HepG2 (cell line): ENCODE data around the gene ZDHHC16. TPM values are rescaled to one million over a fixed set of nuclear protein-coding genes. Genes with fewer than 3 reads are reported as not detected.

ENCODE experiments used
- AKAP8 ChIP-seq: sonication (generic); formaldehyde crosslinking; IDR thresholded peaks from 2 replicates; pipeline ENCODE4 v1.5.1; 2020; ENCODE audit warnings: mild to moderate bottlenecking, missing genetic modification reagents
- HNRNPL ChIP-seq: fragments of 200-400 bp; formaldehyde crosslinking; IDR thresholded peaks from 2 replicates; pipeline ENCODE4 v1.6.1; 2017; ENCODE audit warnings: mild to moderate bottlenecking, low read depth, low read length
- NFYB ChIP-seq: sonication (generic); formaldehyde crosslinking; IDR thresholded peaks from 2 replicates; pipeline ENCODE4 v1.4.0; 2020; ENCODE audit warnings: missing genetic modification reagents
- POLR2AphosphoS2 ChIP-seq: IDR thresholded peaks from 2 replicates; pipeline ENCODE4 v1.6.1; 2011; ENCODE audit warnings: low read depth, low read length, improper control_type of control experiment
- RFX5 ChIP-seq: IDR thresholded peaks from 2 replicates; pipeline ENCODE4 v1.6.1; 2011; ENCODE audit warnings: low read depth, low read length, improper control_type of control experiment
- SOX13 ChIP-seq, 3 experiments: fragments of 450-650 bp in 1 of 3; sonication (generic) in 1 of 3; formaldehyde crosslinking in 1 of 3; IDR thresholded peaks in 2 of 3; conservative IDR thresholded peaks in 1 of 3; 2 replicates each; pipeline versions ENCODE4 v1.5.0 to v1.6.1; 2016 to 2020; ENCODE audit warnings: antibody characterized with exemption in 1 of 3, mild to moderate bottlenecking in 1 of 3, missing compliant biosample characterization in 1 of 3, missing genetic modification reagents in 1 of 3, moderate library complexity in 1 of 3
- SP4 ChIP-seq: sonication (generic); formaldehyde crosslinking; IDR thresholded peaks from 2 replicates; pipeline ENCODE4 v1.8.1; 2023; ENCODE audit warnings: mild to moderate bottlenecking, missing genetic modification reagents
- ZBTB7B ChIP-seq: sonication (generic); formaldehyde crosslinking; IDR thresholded peaks from 2 replicates; pipeline ENCODE4 v1.4.0; 2020; ENCODE audit warnings: missing genetic modification reagents
- ZFP62 ChIP-seq: sonication (generic); formaldehyde crosslinking; IDR thresholded peaks from 2 replicates; pipeline ENCODE4 v1.4.0; 2020; ENCODE audit warnings: missing genetic modification reagents
- ZIK1 ChIP-seq: sonication (generic); formaldehyde crosslinking; IDR thresholded peaks from 2 replicates; pipeline ENCODE4 v1.5.0; 2020; ENCODE audit warnings: mild to moderate bottlenecking, low read depth, missing genetic modification reagents, borderline replicate concordance
- ZNF282 ChIP-seq: fragments of 450-650 bp; IDR thresholded peaks from 2 replicates; pipeline ENCODE4 v1.6.1; 2018; ENCODE audit not compliant: partially characterized antibody
- ZNF569 ChIP-seq: sonication (generic); formaldehyde crosslinking; IDR thresholded peaks from 2 replicates; pipeline ENCODE4 v1.5.0; 2020; ENCODE audit warnings: mild to moderate bottlenecking, missing genetic modification reagents, moderate library complexity, borderline replicate concordance
- ZNF652 ChIP-seq: IDR thresholded peaks from 2 replicates; pipeline ENCODE4 v1.6.1; 2016; ENCODE audit warnings: low read depth, borderline replicate concordance
- ZNF768 ChIP-seq: sonication (generic); formaldehyde crosslinking; IDR thresholded peaks from 2 replicates; pipeline ENCODE4 v1.4.0; 2020; ENCODE audit warnings: missing genetic modification reagents
- ZNF777 ChIP-seq: sonication (generic); formaldehyde crosslinking; IDR thresholded peaks from 2 replicates; pipeline ENCODE4 v1.4.0; 2020; ENCODE audit warnings: missing genetic modification reagents
- ZNF839 ChIP-seq: sonication (generic); formaldehyde crosslinking; IDR thresholded peaks from 2 replicates; pipeline ENCODE4 v1.4.0; 2020; ENCODE audit warnings: missing genetic modification reagents, mild to moderate bottlenecking, borderline replicate concordance
- ZSCAN25 ChIP-seq: sonication (generic); formaldehyde crosslinking; IDR thresholded peaks from 2 replicates; pipeline ENCODE4 v1.8.0; 2022; ENCODE audit warnings: mild to moderate bottlenecking, missing genetic modification reagents
- polyA plus RNA-seq, 8 experiments: library from polyadenylated mRNA; depleted of rRNA in 3 of 8; stranded (reverse) in 7 of 8; unstranded in 1 of 8; fragments of >200 nt; fragmentation: Illumina TruSeq in 4 of 8; extraction: Trizol in 4 of 8; gene quantifications; 2 replicates each; pipeline versions ENCODE4 v1.2.1 to v1.2.3, GENCODE V29; 2011 to 2016; ENCODE audit warnings: low read depth in 4 of 8, missing spikeins in 1 of 8, mixed read lengths in 1 of 8; ENCODE audit not compliant: insufficient read depth in 1 of 8
- total RNA-seq, 5 experiments: library from RNA; depleted of rRNA; stranded (reverse); fragments of >200 nt; fragmentation: Illumina TruSeq; extraction: Trizol; gene quantifications; 2 replicates each; pipeline ENCODE4 v1.2.3, GENCODE V29; 2016; ENCODE audit warnings: low read depth in 1 of 5
- TF ChIP-seq, protein P1 (sequence below): sonication (generic); formaldehyde crosslinking; IDR thresholded peaks from 2 replicates; pipeline ENCODE4 v1.5.0; 2020; ENCODE audit warnings: mild to moderate bottlenecking, missing genetic modification reagents, borderline replicate concordance
- TF ChIP-seq, protein P2 (sequence below): sonication (generic); formaldehyde crosslinking; IDR thresholded peaks from 2 replicates; pipeline ENCODE4 v1.4.0; 2020; ENCODE audit warnings: mild to moderate bottlenecking, missing genetic modification reagents
- TF ChIP-seq, protein P3 (sequence below): sonication (generic); formaldehyde crosslinking; IDR thresholded peaks from 2 replicates; pipeline ENCODE4 v1.5.0; 2020; ENCODE audit warnings: missing genetic modification reagents
- TF ChIP-seq, protein P4 (sequence below): fragments of 450-650 bp; IDR thresholded peaks from 2 replicates; pipeline ENCODE4 v1.6.1; 2016
- TF ChIP-seq, protein P5 (sequence below): sonication (generic); formaldehyde crosslinking; IDR thresholded peaks from 2 replicates; pipeline ENCODE4 v1.8.1; 2022; ENCODE audit warnings: mild to moderate bottlenecking, missing genetic modification reagents

The ZDHHC16 gene
- total and polyA plus RNA-seq, 2 of the 13 experiments (the other 11 are each of a cell fraction or from before 2014, with no cell fraction given) = 40.8 to 41.8 TPM

DNA sequence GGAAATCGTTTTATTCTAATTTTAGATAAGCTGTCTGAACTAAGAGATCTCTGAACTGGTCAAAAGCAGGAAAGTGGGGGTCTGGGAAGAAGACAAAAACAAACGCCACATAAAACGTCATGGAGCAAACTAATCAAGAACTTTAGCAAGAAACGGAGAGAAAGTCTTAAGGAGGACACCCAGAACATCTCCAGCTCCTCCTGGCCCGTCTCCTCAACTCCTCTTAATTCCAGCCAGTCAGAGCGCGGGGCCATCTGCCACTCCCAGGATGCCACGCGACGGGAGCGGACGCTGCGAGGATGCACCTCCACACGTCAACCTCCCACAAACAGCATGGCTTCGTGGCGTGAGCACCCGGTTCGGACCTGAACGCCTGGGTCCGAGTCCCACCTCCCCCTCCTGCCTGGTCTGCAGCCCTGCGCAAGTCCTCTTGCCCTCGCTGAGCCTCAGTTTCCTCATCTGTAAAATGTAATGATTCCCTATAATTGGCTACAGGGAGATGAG, 51.6 kb downstream of the ZDHHC16 start (continued):
- TF ChIP-seq, protein P1, sequence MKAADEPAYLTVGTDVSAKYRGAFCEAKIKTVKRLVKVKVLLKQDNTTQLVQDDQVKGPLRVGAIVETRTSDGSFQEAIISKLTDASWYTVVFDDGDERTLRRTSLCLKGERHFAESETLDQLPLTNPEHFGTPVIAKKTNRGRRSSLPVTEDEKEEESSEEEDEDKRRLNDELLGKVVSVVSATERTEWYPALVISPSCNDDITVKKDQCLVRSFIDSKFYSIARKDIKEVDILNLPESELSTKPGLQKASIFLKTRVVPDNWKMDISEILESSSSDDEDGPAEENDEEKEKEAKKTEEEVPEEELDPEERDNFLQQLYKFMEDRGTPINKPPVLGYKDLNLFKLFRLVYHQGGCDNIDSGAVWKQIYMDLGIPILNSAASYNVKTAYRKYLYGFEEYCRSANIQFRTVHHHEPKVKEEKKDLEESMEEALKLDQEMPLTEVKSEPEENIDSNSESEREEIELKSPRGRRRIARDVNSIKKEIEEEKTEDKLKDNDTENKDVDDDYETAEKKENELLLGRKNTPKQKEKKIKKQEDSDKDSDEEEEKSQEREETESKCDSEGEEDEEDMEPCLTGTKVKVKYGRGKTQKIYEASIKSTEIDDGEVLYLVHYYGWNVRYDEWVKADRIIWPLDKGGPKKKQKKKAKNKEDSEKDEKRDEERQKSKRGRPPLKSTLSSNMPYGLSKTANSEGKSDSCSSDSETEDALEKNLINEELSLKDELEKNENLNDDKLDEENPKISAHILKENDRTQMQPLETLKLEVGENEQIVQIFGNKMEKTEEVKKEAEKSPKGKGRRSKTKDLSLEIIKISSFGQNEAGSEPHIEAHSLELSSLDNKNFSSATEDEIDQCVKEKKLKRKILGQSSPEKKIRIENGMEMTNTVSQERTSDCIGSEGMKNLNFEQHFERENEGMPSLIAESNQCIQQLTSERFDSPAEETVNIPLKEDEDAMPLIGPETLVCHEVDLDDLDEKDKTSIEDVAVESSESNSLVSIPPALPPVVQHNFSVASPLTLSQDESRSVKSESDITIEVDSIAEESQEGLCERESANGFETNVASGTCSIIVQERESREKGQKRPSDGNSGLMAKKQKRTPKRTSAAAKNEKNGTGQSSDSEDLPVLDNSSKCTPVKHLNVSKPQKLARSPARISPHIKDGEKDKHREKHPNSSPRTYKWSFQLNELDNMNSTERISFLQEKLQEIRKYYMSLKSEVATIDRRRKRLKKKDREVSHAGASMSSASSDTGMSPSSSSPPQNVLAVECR (CRISPR knock-in tag) = peak; percentile 90; the same call in 1 of the 2 replicates
- no peak for TF ChIP-seq ZFP62 (CRISPR knock-in tag)
- TF ChIP-seq AKAP8 (CRISPR knock-in tag) = no peak
- TF ChIP-seq SOX13 (IDR thresholded peaks at IDR 0.05) = no peak; the same call in 1 of the 2 replicates
- no peak for TF ChIP-seq SOX13 (CRISPR knock-in tag; conservative IDR thresholded peaks at IDR 0.05 in 1 of 2, IDR thresholded peaks at IDR 0.05 in 1 of 2)
- no peak for TF ChIP-seq POLR2AphosphoS2
- no peak for TF ChIP-seq RFX5
- TF ChIP-seq, protein P2, sequence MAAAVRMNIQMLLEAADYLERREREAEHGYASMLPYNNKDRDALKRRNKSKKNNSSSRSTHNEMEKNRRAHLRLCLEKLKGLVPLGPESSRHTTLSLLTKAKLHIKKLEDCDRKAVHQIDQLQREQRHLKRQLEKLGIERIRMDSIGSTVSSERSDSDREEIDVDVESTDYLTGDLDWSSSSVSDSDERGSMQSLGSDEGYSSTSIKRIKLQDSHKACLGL (CRISPR knock-in tag) = peak; percentile 88
- no peak for TF ChIP-seq ZNF652
- no peak for TF ChIP-seq ZNF777 (CRISPR knock-in tag)
- no peak for TF ChIP-seq ZNF768 (CRISPR knock-in tag)
- TF ChIP-seq ZIK1 (CRISPR knock-in tag) = peak; percentile 36; the same call in 1 of the 2 replicates
- TF ChIP-seq ZNF839 (CRISPR knock-in tag) = no peak
- TF ChIP-seq NFYB (CRISPR knock-in tag) = peak; percentile 35; the same call in 1 of the 2 replicates
- TF ChIP-seq, protein P3, sequence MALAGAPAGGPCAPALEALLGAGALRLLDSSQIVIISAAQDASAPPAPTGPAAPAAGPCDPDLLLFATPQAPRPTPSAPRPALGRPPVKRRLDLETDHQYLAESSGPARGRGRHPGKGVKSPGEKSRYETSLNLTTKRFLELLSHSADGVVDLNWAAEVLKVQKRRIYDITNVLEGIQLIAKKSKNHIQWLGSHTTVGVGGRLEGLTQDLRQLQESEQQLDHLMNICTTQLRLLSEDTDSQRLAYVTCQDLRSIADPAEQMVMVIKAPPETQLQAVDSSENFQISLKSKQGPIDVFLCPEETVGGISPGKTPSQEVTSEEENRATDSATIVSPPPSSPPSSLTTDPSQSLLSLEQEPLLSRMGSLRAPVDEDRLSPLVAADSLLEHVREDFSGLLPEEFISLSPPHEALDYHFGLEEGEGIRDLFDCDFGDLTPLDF (CRISPR knock-in tag) = 0 out of 2 replicates have a peak, but pooled peaks have one; percentile 4
- TF ChIP-seq ZBTB7B (CRISPR knock-in tag) = no peak
- TF ChIP-seq ZNF282 = no peak
- TF ChIP-seq ZSCAN25 (CRISPR knock-in tag) = no peak; the same call in 1 of the 2 replicates
- TF ChIP-seq ZNF569 (CRISPR knock-in tag) = no peak
- TF ChIP-seq HNRNPL = no peak
- TF ChIP-seq, protein P4, sequence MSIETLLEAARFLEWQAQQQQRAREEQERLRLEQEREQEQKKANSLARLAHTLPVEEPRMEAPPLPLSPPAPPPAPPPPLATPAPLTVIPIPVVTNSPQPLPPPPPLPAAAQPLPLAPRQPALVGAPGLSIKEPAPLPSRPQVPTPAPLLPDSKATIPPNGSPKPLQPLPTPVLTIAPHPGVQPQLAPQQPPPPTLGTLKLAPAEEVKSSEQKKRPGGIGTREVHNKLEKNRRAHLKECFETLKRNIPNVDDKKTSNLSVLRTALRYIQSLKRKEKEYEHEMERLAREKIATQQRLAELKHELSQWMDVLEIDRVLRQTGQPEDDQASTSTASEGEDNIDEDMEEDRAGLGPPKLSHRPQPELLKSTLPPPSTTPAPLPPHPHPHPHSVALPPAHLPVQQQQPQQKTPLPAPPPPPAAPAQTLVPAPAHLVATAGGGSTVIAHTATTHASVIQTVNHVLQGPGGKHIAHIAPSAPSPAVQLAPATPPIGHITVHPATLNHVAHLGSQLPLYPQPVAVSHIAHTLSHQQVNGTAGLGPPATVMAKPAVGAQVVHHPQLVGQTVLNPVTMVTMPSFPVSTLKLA = peak; percentile 70
- TF ChIP-seq, protein P5, sequence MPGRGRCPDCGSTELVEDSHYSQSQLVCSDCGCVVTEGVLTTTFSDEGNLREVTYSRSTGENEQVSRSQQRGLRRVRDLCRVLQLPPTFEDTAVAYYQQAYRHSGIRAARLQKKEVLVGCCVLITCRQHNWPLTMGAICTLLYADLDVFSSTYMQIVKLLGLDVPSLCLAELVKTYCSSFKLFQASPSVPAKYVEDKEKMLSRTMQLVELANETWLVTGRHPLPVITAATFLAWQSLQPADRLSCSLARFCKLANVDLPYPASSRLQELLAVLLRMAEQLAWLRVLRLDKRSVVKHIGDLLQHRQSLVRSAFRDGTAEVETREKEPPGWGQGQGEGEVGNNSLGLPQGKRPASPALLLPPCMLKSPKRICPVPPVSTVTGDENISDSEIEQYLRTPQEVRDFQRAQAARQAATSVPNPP = no peak; the same call in 1 of the 2 replicates
- no peak for TF ChIP-seq SP4 (CRISPR knock-in tag)
